Measurements from ENCODE around the gene RASAL3.
"Not testable (repeated sequence)": the region's sequence is repeated elsewhere in the genome, so short reads cannot be mapped to it uniquely, and the experiment has no call there.

RASAL3 gene

DNA sequence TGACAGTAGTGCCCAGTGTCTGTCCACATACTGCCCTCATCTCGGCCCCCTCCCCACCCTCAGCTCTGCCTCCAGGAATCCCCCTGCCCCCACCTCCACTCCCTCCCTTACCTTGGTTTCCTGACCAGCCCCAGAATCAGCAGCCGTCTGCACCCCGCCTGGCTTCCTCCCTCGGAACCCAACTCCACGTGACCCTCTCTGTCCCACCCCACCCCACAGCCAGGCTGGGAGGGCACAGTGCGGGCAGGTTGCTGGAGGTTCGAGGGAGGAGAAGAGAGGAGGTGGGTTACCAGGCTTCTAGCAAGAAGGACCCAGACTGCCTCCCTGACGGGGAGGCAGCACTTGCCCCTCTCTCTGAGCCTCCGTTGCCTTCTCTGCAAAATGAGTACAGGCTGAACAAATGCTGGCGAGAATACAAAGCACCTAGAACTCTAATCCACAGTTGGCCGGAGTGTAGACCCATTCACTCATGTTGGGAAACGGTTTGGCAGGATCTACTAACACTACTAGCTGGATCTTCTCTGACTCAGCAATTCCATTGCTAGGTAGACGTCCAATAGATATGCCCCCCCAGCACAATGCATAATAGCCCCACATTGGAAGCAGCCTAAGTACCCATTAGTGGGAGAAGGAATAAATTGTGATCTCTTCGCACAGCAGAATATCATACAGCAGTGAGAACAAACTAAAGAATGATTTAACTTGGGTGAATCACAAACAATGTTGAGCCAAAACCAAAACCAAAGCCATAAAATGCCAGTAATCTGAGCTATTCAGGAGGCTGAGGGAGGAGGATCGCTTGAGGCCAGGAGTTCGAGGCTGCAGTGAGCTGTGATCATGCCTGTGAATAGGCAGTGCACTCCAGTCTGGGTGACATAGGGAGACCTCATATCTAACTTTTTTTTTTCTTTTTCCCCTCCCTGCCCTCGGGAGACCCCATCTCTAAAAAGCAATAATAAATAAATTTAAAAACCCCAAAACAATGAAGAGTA lies at the start of gene RASAL3:
RASAL3 (minus strand) TSS at position 151 of the 992 bp plus-strand sequence. CDS start 186 bp downstream, outside the sequence.
- peak; percentile 51 for DNase-seq

DNA sequence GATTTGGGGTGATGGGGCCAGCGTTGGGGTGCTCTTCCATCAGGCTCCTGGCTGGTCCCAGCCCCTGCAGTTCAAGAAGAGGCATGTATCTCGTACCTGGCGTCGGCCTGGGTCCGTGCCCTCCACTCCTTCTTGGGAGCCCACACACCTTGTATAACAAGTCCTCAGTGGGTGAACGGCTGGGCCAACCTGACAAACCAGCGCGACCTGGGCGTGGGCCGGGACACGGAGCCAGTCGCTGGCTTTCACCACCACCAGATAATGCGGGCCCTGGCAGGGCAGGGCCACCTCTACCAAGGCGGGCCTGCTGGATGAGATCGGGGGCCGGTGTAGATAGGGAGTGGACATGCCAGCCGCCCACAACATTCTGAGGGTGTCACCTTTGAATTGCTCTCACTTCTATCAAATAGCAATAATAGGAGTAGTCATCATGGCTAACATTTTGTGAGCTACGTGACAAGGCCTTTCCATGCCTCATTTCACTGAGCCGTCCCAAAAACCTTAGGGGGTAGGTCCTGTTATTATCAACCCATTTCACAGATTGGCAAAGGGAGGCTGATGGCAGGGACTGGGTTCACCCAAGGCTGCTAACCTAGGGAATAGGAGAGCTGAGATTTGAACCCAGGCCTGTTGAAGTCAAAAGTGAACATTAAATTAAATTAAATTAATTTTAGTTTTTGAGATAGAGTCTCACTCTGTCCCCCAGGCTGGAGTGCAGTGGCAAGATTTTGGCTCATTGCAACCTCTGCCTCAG lies 47.5 kb upstream of the RASAL3 start:
- no peak for DNase-seq

DNA sequence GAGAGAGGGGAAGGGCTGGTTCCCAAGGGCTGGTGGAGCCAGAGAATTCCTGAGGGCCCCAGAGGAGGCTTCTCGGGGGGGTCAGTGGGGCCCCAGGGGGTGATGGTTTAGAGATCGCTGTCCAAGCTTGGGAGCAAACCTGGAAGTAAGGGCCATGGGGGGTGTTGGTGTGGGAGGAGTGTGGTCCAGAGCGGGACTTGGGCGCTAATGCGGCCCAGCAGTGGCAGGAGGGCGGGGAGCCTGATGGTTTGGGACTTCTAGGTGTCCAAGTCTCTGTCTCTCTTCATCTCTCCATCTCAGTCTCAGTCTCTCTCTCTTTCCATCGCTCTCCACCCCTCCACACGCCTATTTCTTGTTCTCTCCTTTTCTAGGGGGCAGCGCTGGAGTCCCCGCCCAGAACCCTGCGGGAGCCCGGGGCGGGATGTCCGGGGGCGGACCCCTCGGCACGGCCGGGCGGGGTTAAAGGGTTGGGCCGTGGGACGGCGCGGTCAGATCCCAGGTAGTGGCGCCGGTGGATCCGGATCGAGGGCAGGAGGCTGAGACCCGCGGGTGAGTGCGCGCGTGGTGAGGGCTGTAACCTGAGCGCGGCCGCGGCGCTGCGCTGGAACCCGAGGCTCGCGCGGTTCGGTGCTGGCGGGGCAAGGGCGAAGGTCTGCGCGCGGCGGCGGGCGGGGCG lies 43.8 kb upstream of the RASAL3 start, which contains the start of gene CYP4F22:
CYP4F22 (plus strand) TSS at position 491 of the 676 bp plus-strand sequence. CDS start 16,812 bp downstream, outside the sequence.
- DNase-seq: peak; percentile 29

DNA sequence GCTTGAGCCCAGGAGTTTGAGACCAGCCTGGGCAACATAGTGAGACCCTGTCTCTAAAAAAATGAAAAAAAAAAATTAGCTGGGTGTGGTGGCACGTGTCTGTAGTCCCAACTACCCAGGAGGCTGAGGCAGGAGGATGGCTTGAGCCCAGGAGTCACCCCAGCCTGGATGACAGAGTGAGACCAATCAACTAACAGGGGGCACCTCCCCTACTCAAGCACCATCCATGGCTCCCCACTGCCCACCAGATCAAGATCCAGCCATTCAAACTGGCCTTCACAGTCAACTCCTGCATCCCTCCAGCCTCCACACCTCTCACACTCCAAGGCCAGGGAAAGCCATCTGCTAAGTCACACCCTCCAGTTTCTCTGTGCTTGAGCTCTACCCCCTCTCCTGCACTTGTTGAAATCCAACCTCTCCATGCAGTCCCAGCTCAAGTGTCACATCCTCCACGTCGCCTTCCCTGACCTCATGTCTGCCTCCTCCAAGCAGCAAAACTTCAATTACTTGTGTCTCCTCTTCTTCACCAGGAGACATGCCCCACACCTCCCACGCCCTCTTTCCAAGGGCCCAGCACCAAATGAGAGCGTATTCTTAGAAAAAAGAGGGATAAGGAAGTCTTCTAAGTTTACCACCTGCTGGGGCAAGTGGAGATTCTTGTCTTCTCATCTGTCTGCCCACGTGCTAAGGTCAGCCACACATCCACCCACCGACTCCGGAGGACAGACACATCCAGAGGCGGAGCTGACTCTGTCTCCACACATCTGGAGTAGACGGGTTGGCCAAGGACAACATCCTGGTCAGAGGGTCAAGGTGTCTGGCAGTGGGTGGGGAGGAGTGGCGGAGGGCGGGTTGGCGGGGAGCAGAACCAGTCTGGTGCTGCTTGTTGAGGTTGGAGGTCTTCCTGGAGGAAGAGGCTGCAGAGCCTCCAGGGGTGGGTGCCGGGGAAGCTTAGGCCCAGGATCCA lies 43.0 kb upstream of the RASAL3 start:
- no peak for DNase-seq

DNA sequence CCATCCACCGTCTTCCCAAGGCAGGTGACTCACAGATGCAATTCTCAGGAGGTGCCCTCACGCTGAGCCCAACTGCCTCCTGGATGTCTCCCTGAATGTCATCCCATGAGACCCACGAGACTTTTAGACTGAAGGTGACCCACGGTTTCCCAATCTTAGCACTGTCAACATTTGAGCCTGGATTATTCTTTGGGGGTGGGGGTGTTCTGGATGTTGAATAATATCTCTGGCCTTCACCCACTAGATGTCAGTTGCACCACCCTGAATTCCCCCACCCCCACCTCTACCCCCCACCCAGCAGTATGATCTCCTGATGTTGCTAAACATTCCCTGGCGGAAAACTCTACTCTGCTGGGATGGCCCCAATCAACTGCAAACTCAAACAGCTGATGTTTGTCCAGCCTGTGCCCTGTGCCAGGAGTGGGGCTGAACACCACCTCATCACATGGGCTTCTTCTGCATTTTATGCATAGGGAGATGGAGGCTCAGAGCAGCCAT lies 41.8 kb upstream of the RASAL3 start:
- no peak for DNase-seq

DNA sequence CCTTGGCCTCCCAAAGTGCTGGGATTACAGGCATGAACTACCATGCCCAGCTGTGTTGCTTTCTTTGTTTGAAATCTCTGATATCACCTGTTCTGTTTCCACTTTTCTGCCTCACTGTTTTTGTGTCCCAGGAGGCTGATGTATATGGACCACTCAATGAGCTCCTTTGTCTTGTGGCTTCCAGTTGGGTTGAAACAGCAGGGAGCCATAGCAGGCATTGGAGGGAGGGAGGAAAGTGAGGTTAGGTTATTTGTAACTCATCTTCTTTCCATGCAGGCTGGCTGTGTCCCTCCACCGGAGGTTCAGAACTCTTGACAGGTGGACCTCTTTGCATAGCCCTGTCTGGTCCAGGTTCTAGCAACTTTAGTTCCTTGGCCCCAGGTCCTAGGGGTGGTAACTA lies 37.9 kb upstream of the RASAL3 start:
- DNase-seq: no peak

DNA sequence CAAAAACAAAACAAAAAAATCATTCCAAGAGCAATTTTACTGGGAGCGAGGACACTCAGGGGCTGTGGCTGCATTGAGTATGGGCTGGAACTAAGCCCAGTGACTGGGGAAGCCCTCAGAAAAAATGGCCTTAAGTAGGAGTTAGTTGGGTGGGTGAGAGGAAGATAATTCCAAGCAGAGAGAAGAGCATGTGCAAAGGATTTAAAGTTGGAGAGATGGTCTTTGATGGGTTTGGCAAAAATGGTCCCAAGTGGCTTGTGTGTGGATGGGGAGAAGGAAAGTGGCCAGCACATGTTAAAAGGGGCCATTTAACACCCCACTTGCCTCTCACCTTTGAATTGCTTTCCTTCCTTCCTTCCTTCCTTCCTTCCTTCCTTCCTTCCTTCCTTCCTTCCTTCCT lies 37.3 kb upstream of the RASAL3 start:
- DNase-seq: no peak

DNA sequence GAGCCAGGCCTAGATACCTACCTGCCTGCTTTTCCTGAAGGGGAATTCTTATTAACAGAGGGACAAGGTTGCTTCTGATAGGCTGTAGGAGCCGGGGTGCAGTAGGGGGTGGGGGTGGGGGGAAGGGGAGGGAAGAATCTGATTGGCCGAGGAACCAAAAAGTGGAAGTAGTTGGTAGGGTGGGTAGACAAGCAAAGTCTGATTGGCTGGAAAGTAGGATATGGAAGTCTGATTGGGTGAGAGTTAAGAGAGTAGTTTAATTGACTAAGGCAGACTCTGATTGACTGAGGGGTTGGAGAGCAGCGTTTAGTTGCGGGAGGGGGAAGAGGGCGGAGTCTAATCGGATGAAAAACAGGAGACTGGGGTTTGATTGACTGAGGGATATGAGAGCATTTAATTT lies 34.6 kb upstream of the RASAL3 start:
- DNase-seq: no peak

DNA sequence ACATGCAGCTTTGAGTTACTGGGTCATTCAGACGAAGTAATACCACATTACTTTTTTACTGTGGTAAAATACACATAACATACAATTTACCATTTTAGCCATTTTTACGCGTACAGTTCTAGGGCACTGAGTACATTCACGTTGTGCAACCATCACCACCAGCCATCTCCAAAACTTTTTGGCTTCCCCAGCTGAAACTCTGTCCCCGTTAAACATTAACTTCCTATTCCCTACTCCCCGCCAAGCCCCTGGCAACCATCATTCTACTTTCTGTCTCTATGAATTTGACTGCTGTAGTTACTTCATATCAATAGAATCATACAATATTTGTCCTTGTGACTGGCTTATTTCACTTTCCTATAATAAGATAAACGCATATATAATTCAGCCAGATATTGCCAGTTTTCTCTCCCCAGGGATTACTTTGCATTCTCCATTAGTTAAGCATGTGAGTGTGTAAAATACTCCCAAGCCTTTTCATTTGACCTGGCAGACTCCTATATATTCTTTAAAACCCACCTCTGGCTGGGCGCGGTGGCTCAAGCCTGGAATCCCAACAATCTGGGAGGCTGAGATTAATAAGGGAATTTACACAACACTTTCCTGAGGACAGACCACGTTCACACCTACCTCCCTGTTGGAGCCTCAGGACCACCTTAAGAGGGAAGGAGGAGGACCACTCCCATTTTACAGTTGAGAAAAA lies 34.0 kb upstream of the RASAL3 start:
- DNase-seq: no peak

DNA sequence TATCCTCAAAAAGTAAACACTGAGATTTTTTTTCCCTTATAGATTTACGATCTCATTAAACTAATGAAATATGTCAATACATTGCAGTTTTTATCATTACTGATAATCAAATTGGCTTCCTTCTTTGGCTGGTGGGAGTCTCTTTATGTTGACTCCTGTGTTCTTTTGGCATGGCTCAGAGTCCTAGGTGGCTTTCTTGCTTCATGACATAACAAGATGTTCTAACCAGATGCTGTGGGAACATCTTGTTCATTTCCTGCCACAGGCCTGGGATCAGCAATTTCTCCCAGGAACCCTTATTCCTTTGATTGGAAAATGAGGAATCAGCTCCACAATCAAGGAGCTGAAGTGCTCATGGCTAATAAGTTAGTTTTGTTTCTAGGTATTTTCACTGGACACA lies 30.8 kb upstream of the RASAL3 start:
- no peak for DNase-seq

DNA sequence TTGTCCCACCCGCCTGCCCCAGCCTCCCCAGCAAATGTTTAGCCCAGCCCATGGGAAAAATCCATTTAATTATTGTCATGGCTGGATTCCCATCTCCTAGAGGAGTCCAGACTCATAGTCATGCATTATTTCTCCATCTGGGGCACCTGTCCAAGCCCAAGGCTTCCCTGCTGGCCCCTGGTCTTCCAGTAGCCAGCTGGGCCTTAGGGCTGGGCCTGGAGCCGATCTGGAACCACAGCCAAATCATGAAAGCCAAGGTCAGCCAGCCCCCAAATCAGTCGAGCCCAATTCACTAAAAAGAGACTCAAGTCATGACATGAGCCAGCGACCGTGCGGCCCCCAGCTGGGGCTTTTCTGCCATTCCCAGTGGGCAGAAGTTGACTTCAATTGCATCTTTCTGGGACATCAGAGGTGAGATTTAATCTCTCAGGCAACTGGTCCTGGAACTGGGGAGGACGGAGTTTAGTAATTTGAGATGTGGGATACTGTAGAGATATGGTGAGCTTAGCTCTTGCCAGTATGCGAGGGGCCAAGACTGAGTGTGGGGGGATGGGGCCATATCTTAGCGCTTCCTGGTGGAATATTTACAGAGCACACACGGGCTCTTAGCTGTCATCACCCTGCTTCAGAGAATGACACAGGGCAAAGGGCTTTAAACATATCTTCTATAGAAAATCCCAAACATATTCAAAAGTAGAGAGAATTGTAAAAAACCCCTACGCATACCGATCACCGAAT lies 24.3 kb upstream of the RASAL3 start:
- DNase-seq: no peak

DNA sequence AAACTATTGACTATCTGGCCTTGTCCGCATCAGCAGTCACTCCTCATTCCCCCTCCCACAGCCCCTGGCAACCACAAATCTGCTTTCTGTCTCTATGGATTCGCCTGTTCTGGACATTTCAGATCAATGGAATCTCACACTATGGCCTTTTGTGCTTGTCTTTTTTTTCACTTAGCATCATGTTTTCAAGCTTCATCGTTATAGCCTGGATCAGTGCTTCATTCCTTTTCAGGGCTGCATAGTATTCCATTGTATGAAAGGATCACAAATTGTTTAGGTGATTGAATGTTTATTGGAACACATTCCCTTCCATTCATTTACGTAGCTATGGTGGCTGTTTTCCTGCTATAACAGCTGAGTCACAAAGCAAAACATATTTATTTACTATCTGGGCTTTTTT lies 22.7 kb upstream of the RASAL3 start:
- no peak for DNase-seq

DNA sequence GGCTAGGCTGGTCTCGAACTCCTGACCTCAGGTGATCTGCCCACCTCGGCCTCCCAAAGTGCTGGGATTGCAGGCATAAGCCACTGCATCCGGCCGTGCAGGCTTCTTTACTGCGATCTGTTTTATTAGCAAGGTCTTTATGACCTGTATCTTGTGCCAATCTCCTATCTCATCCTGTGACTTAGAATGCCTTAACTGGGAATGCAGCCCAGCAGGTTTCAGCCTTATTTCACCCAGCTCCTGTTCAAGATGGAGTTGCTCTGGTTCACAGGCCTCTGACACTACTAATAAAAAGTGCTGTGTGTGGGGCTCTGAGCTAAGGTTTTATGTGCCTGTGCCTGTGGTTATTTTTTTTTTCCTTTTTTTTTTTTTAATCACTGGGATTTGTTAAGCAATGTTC lies 21.4 kb upstream of the RASAL3 start:
- not testable (repeated sequence) for DNase-seq

DNA sequence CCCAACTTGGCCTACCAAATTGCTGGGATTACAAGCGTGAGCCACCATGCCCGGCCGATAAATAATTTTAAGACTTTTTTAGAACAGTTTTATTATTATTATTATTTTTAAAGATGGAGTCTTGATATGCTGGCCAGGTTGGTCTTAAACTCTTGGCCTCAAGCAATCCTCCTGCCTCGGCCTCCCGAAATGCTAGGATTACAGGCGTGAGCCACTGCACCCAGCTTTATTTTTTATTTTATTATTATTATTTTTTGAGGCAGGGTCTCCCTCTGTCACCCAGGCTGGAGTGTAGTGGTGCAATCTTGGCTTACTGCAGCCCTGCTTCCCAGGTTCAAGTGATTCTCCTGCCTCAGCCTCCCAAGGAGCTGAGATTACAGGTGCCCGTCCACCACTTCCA lies 16.7 kb upstream of the RASAL3 start:
- DNase-seq: not testable (repeated sequence)

DNA sequence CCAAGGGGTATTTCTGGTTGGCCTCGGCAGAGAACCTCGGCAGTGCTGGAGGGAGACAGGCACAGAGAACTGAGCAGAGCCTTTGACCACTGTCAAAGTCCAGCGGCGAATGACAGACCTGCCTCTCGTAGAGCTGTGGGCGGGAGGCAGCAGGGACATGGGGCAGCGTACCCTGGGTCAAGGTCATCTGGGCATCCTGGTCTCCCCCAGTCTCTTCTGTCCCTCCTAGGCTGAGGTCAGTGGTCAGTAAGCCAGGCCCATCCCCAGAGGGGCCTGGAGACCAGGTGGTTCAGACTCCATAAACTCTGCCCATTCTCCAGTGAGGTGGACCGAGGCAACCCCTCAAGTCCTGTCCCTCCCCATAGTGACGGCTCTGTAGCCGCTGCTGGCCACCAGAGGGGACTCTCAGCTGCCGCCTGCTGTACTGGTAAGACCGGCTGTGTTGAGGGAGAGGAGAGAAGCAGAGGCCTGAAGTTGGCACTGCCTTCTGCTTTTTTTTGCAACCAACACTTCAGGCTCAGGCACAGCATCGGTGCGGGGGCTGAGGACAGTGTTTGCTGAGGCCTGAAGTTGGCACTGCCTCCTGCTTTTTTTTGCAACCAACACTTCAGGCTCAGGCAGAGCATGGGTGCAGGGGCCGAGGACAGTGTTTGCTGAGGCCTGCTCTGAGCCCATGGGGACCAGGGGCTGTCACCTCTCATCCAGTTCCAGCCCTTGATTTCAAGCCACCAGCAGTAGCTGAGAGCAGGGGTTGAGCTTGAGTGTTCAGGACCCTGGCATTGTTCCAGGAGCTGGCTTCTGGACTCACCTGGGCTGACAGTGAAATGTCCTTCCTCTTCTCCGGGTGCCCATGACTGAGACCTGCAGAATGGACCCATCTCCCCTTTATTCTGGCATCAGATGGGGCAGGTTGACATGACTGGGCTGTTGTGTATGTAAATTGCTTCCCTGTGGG lies 15.3 kb upstream of the RASAL3 start, which contains the start of gene PGLYRP2:
PGLYRP2 (minus strand) TSS at position 111 of the 955 bp plus-strand sequence. CDS start 130 bp downstream, outside the sequence.
- no peak for DNase-seq

DNA sequence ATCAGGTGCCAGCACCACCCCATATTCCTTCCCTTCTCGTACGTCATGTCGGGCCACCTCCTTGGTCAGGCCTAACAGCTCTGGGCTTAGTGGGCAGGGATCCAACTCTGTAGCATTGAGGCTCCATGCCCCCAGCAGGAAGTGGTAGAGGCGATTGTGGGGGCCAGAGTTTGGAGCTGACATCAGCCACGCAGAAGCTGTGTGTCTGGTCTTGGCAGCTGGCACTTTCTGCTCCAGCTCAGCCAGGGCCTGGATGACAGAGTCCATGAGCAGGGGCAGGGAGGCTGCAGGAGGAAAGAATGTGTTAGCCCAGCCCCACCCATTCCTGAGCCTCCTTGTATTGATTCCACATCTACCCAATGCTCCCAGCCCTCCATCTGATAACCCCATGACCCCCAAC lies 12.0 kb upstream of the RASAL3 start:
- no peak for DNase-seq

DNA sequence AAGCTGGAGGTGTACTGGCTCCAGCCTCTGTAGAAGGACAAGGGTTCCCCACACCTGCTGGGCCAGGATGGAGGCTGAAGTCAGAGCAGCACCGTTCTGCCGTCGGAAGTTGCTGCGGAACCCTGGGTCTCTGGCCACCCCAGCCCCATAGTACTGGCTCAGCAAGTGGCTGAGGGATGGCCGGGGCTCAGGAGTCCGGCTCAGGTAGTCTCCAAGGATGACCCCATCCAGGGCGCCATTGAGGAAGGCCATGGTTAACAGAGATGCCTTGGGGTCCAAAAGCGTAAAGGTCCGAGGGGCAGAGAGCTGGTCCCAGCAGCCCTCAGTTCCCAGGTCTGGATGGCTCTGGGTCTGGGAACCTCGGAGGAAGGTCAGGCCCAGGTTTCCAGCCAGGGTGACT lies 11.3 kb upstream of the RASAL3 start:
- no peak for DNase-seq

DNA sequence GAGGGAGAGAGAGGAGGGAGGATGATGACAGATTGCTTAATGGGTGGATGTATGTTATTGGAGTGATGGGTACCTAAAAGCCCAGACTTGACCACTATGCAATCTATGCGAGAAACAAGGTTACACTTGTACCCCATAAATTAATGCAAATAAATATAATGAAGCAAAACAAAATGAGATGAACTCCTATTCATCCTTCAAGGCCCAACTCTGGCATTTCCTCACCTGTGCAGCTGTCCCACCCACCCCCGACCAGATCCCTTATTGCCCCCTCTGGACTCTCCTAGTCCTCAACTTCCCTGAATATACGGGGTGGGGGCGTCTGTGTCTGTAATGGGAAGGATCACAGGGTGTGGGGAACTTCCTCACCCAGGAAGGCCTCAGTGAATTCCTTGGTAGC lies 10.8 kb upstream of the RASAL3 start:
- no peak for DNase-seq

DNA sequence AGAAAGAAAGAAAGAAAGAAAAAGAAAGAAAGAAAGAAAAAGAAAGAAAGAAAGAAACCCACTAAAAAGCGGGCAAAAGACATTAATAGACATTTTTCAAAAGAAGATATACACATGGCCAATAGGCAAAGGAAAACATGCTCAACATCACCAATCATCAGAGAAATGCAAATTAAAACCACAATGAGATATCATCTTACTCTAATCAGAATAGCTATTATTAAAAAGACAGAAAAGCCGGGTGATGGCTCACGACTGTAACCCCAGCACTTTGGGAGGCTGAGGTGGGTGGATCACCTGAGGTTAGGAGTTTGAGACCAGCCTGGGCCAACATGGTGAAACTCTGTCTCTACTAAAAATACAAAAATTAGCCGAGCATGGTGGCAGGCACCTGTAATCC lies 9.5 kb upstream of the RASAL3 start:
- not testable (repeated sequence) for DNase-seq

Data from activated naive CD4-positive, alpha-beta T cell treated with anti-CD3 and anti-CD28 coated beads, Interleukin-2, amount 50 U/mL, for 16 hours (primary cell).